HepG2 (cell line): Measurements from ENCODE around the gene ASB16. TPM values are rescaled to one million over a fixed set of nuclear protein-coding genes. Genes with fewer than 3 reads are reported as not detected.

Experiments
- BCL6 ChIP-seq: IDR thresholded peaks from 2 replicates; pipeline ENCODE4 v1.6.1; 2016; ENCODE audit warnings: missing genetic modification reagents, missing compliant biosample characterization
- HNRNPH1 ChIP-seq: fragments of 200-400 bp; formaldehyde crosslinking; optimal IDR thresholded peaks from 2 replicates; pipeline ENCODE3; 2017; ENCODE audit warnings: mild to moderate bottlenecking, low read depth, low read length
- JUN ChIP-seq: sonication (generic); formaldehyde crosslinking; IDR thresholded peaks from 2 replicates; pipeline ENCODE4 v1.4.0; 2020; ENCODE audit warnings: mild to moderate bottlenecking, missing genetic modification reagents
- MIXL1 ChIP-seq: IDR thresholded peaks from 2 replicates; pipeline ENCODE4 v1.6.1; 2016
- RAD21 ChIP-seq: fragments of 450-650 bp; formaldehyde crosslinking; IDR thresholded peaks from 2 replicates; pipeline ENCODE4 v1.5.0; 2020; ENCODE audit warnings: mild to moderate bottlenecking
- RXRA ChIP-seq: sonication (generic); formaldehyde crosslinking; IDR thresholded peaks from 2 replicates; pipeline ENCODE4 v1.5.1; 2020; ENCODE audit warnings: missing genetic modification reagents
- YEATS4 ChIP-seq: sonication (generic); formaldehyde crosslinking; IDR thresholded peaks from 2 replicates; pipeline ENCODE4 v1.4.0; 2020; ENCODE audit warnings: missing genetic modification reagents, borderline replicate concordance
- YY1 ChIP-seq: IDR thresholded peaks from 2 replicates; pipeline ENCODE4 v1.6.1; 2011; ENCODE audit warnings: low read length, low read depth, moderate library complexity, mild to moderate bottlenecking; ENCODE audit not compliant: insufficient read depth, insufficient replicate concordance
- ZNF430 ChIP-seq: sonication (generic); formaldehyde crosslinking; IDR thresholded peaks from 2 replicates; pipeline ENCODE4 v1.9.0; 2021; ENCODE audit warnings: mild to moderate bottlenecking, missing genetic modification reagents
- ZNF556 ChIP-seq: sonication (generic); formaldehyde crosslinking; IDR thresholded peaks from 2 replicates; pipeline ENCODE4 v1.4.0; 2020; ENCODE audit warnings: mild to moderate bottlenecking, missing genetic modification reagents, borderline replicate concordance
- ZNF660 ChIP-seq: sonication (generic); formaldehyde crosslinking; IDR thresholded peaks from 2 replicates; pipeline ENCODE4 v1.5.1; 2020; ENCODE audit warnings: mild to moderate bottlenecking, low read depth, missing genetic modification reagents, borderline replicate concordance
- ZNF781 ChIP-seq: sonication (generic); formaldehyde crosslinking; IDR thresholded peaks from 2 replicates; pipeline ENCODE4 v1.5.1; 2020; ENCODE audit warnings: borderline replicate concordance, mild to moderate bottlenecking, missing genetic modification reagents; ENCODE audit errors: not compliant biosample characterization
- polyA plus RNA-seq, 8 experiments: library from polyadenylated mRNA; depleted of rRNA in 3 of 8; stranded (reverse) in 7 of 8; unstranded in 1 of 8; fragments of >200 nt; fragmentation: Illumina TruSeq in 4 of 8; extraction: Trizol in 4 of 8; gene quantifications; 2 replicates each; pipeline versions ENCODE4 v1.2.1 to v1.2.3, GENCODE V29; 2011 to 2016; ENCODE audit warnings: low read depth in 4 of 8, missing spikeins in 1 of 8, mixed read lengths in 1 of 8; ENCODE audit not compliant: insufficient read depth in 1 of 8
- total RNA-seq, 5 experiments: library from RNA; depleted of rRNA; stranded (reverse); fragments of >200 nt; fragmentation: Illumina TruSeq; extraction: Trizol; gene quantifications; 2 replicates each; pipeline ENCODE4 v1.2.3, GENCODE V29; 2016; ENCODE audit warnings: low read depth in 1 of 5
- TF ChIP-seq, protein P1 (sequence below): sonication (generic); formaldehyde crosslinking; conservative IDR thresholded peaks from 2 replicates; pipeline ENCODE4 v1.4.0; 2020; ENCODE audit warnings: missing genetic modification reagents
- TF ChIP-seq, protein P2 (sequence below): sonication (generic); formaldehyde crosslinking; IDR thresholded peaks from 2 replicates; pipeline ENCODE4 v1.8.1; 2023; ENCODE audit warnings: mild to moderate bottlenecking, inconsistent platforms, moderate library complexity, missing genetic modification reagents, borderline replicate concordance
- TF ChIP-seq, protein P3 (sequence below): sonication (generic); formaldehyde crosslinking; IDR thresholded peaks from 2 replicates; pipeline ENCODE4 v1.5.0; 2020; ENCODE audit warnings: mild to moderate bottlenecking, missing genetic modification reagents
- TF ChIP-seq, protein P4 (sequence below): sonication (generic); formaldehyde crosslinking; IDR thresholded peaks from 2 replicates; pipeline ENCODE4 v1.8.0; 2022; ENCODE audit warnings: missing genetic modification reagents, mild to moderate bottlenecking, inconsistent platforms, borderline replicate concordance
- TF ChIP-seq, protein P5 (sequence below): sonication (generic); formaldehyde crosslinking; IDR thresholded peaks from 2 replicates; pipeline ENCODE4 v1.5.0; 2020; ENCODE audit warnings: mild to moderate bottlenecking, missing genetic modification reagents, borderline replicate concordance
- TF ChIP-seq, protein P6 (sequence below): sonication (generic); formaldehyde crosslinking; IDR thresholded peaks from 2 replicates; pipeline ENCODE4 v1.4.0; 2020; ENCODE audit warnings: missing genetic modification reagents

The ASB16 gene
- total and polyA plus RNA-seq, 2 of the 13 experiments (the other 11 are each of a cell fraction or from before 2014, with no cell fraction given) = 0.07 TPM; not detected in 1

DNA sequence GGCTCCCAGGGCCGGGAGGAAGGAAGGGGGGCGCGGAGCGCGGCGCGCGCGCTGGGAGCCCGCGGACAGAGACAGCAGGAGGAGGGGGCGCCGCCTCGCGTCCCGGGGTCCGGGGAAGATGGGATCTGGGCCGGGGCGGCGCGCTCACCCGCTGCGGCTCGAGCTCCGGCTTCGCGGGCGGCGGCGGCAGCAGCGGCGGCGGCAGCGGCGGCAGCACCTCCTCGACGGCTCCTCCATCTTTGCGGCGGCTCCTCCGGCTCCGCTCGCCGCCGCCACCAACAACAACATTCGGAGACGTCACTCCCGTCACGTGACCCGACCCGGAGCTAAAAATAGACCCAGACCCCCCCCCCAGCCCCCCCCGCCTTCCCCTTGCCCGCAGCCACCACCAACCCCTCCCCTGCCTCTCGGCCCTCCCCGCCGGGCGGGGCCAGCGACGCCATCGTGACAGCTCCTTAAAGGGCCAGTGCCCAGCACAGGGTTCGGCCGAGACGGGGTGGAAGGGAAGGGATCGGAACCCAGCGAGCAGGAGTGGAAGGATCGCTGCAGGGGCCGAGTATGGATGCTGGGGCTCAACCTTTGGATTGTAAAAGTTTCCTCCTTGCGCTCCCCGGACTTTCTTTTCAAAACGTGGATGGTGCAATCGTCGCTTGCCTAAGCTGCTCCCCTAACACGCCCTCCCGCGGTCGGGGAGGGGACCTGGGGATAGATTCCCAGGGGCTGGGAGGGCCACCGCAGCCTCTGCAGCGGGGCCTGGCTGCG is 47.0 kb upstream of the ASB16 start, which contains the start of gene HDAC5 (continued):
- TF ChIP-seq ZNF660 (CRISPR knock-in tag) (no peak), ZNF430 (CRISPR knock-in tag) (peak; percentile 78; the same call in 1 of the 2 replicates), ZNF781 (peak; percentile 91), YY1 (peak; percentile 78), BCL6 (CRISPR knock-in tag) (peak; percentile 36; the same call in 1 of the 2 replicates), RAD21 (CRISPR knock-in tag) (peak; percentile 89), JUN (peak; percentile 41; the same call in 1 of the 2 replicates), ZNF556 (CRISPR knock-in tag) (peak; percentile 76; the same call in 1 of the 2 replicates), HNRNPH1 (peak; percentile 43), MIXL1 (CRISPR knock-in tag) (peak; percentile 43; the same call in 1 of the 2 replicates), YEATS4 (CRISPR knock-in tag) (peak; percentile 74), RXRA (CRISPR knock-in tag) (peak; percentile 63; the same call in 1 of the 2 replicates)
- TF ChIP-seq, protein P1, sequence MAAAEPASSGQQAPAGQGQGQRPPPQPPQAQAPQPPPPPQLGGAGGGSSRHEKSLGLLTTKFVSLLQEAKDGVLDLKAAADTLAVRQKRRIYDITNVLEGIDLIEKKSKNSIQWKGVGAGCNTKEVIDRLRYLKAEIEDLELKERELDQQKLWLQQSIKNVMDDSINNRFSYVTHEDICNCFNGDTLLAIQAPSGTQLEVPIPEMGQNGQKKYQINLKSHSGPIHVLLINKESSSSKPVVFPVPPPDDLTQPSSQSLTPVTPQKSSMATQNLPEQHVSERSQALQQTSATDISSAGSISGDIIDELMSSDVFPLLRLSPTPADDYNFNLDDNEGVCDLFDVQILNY (CRISPR knock-in tag) = no peak
- TF ChIP-seq, protein P2, sequence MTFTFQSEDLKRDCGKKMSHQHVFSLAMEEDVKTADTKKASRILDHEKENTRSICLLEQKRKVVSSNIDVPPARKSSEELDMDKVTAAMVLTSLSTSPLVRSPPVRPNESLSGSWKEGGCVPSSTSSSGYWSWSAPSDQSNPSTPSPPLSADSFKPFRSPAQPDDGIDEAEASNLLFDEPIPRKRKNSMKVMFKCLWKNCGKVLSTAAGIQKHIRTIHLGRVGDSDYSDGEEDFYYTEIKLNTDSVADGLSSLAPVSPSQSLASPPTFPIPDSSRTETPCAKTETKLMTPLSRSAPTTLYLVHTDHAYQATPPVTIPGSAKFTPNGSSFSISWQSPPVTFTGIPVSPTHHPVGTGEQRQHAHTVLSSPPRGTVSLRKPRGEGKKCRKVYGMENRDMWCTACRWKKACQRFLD = no peak
- TF ChIP-seq, protein P3, sequence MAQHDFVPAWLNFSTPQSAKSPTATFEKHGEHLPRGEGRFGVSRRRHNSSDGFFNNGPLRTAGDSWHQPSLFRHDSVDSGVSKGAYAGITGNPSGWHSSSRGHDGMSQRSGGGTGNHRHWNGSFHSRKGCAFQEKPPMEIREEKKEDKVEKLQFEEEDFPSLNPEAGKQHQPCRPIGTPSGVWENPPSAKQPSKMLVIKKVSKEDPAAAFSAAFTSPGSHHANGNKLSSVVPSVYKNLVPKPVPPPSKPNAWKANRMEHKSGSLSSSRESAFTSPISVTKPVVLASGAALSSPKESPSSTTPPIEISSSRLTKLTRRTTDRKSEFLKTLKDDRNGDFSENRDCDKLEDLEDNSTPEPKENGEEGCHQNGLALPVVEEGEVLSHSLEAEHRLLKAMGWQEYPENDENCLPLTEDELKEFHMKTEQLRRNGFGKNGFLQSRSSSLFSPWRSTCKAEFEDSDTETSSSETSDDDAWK = no peak
- TF ChIP-seq, protein P4, sequence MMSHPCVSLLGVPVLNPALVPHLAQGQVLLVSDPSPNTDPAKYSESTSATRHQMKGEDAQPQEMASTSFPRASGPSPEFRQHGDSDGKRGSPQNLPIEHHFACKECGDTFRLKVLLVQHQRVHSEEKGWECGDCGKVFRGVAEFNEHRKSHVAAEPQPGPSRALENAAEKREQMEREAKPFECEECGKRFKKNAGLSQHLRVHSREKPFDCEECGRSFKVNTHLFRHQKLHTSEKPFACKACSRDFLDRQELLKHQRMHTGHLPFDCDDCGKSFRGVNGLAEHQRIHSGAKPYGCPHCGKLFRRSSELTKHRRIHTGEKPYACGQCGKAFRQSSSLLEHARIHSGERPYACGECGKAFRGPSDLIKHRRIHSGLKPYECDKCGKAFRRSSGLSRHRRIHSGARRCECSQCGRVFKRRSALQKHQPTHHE (CRISPR knock-in tag) = peak; percentile 85
- TF ChIP-seq, protein P5, sequence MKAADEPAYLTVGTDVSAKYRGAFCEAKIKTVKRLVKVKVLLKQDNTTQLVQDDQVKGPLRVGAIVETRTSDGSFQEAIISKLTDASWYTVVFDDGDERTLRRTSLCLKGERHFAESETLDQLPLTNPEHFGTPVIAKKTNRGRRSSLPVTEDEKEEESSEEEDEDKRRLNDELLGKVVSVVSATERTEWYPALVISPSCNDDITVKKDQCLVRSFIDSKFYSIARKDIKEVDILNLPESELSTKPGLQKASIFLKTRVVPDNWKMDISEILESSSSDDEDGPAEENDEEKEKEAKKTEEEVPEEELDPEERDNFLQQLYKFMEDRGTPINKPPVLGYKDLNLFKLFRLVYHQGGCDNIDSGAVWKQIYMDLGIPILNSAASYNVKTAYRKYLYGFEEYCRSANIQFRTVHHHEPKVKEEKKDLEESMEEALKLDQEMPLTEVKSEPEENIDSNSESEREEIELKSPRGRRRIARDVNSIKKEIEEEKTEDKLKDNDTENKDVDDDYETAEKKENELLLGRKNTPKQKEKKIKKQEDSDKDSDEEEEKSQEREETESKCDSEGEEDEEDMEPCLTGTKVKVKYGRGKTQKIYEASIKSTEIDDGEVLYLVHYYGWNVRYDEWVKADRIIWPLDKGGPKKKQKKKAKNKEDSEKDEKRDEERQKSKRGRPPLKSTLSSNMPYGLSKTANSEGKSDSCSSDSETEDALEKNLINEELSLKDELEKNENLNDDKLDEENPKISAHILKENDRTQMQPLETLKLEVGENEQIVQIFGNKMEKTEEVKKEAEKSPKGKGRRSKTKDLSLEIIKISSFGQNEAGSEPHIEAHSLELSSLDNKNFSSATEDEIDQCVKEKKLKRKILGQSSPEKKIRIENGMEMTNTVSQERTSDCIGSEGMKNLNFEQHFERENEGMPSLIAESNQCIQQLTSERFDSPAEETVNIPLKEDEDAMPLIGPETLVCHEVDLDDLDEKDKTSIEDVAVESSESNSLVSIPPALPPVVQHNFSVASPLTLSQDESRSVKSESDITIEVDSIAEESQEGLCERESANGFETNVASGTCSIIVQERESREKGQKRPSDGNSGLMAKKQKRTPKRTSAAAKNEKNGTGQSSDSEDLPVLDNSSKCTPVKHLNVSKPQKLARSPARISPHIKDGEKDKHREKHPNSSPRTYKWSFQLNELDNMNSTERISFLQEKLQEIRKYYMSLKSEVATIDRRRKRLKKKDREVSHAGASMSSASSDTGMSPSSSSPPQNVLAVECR (CRISPR knock-in tag) = peak; percentile 78; the same call in 1 of the 2 replicates
- TF ChIP-seq, protein P6, sequence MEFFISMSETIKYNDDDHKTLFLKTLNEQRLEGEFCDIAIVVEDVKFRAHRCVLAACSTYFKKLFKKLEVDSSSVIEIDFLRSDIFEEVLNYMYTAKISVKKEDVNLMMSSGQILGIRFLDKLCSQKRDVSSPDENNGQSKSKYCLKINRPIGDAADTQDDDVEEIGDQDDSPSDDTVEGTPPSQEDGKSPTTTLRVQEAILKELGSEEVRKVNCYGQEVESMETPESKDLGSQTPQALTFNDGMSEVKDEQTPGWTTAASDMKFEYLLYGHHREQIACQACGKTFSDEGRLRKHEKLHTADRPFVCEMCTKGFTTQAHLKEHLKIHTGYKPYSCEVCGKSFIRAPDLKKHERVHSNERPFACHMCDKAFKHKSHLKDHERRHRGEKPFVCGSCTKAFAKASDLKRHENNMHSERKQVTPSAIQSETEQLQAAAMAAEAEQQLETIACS (CRISPR knock-in tag) = no peak; the same call in 1 of the 2 replicates
